Renal cortical epithelial cell (primary cell): Measurements from ENCODE around the gene LPXN. TPM values are rescaled to one million over a fixed set of nuclear protein-coding genes. Genes with fewer than 3 reads are reported as not detected.

Experiments used
- total RNA-seq: library from RNA; depleted of rRNA; stranded (reverse); fragments of >200 nt; gene quantifications from 2 replicates; pipeline ENCODE4 v1.2.3, GENCODE V29; 2014

The LPXN gene
- total RNA-seq, 1 donor from 2014 or later: 4.1 TPM

Other genes with a start within 250 kb of the LPXN start
- gene OR5B17, start 216.8 kb downstream of the LPXN start, total RNA-seq: not detected in 2 replicates
- not detected in 2 replicates for gene OR5B3, start 169.0 kb downstream of the LPXN start, total RNA-seq
- gene OR5B2, start 147.7 kb downstream of the LPXN start, total RNA-seq: not detected in 2 replicates
- not detected in 2 replicates for gene OR5B12, start 133.6 kb downstream of the LPXN start, total RNA-seq
- gene OR5B21, start 67.8 kb downstream of the LPXN start, total RNA-seq: not detected in 2 replicates
- gene ZFP91, start 3.2 kb upstream of the LPXN start, total RNA-seq: 42.1 and 56.1 TPM in 2 replicates
- 0.35 and 1.6 TPM in 2 replicates for gene CNTF, start 46.8 kb upstream of the LPXN start, total RNA-seq
- gene GLYAT, start 156.1 kb upstream of the LPXN start, total RNA-seq: 3.6 TPM in 1 of 2 replicates, not detected in the other